HL-60 (cell line): ENCODE data around the gene POLR3A.
A peak's percentile ranks its signal among the peaks of the same experiment; 100 is the strongest.

Source experiments
- DNase-seq, 2 experiments: peaks; one replicate each; pipeline ENCODE4 v3.0.0-alpha.2; 2010 to 2020; ENCODE audit warnings: low read depth in 1 of 2, low spot score in 1 of 2
- H3K27ac ChIP-seq: fragments of 250-450 bp; sonication (Bioruptor Pico); replicated peaks from 2 replicates; pipeline ENCODE4 v1.5.1; 2020; ENCODE audit warnings: mild to moderate bottlenecking, moderate library complexity
- H3K27me3 ChIP-seq: fragments of 250-450 bp; sonication (Bioruptor Pico); 2 replicates; pipeline ENCODE4 v1.5.1; 2021; ENCODE audit warnings: mild to moderate bottlenecking, moderate library complexity; ENCODE audit not compliant: insufficient read depth, poor library complexity, severe bottlenecking
- H3K4me3 ChIP-seq: replicated peaks from 2 replicates; pipeline ENCODE4 v1.5.1; 2011; ENCODE audit warnings: mild to moderate bottlenecking, control low read depth, low read length; ENCODE audit not compliant: insufficient read depth
- CTCF ChIP-seq: IDR thresholded peaks from one replicate; pipeline ENCODE4 v1.5.1; 2011; ENCODE audit warnings: low read length, control low read depth, inconsistent platforms; ENCODE audit not compliant: insufficient read depth
- GABPA ChIP-seq: IDR thresholded peaks from 2 replicates; pipeline ENCODE4 v1.6.1; 2012; ENCODE audit warnings: low read depth
- POLR2AphosphoS5 ChIP-seq: IDR thresholded peaks from 2 replicates; pipeline ENCODE4 v1.6.1; 2012; ENCODE audit warnings: low read depth
- REST ChIP-seq: IDR thresholded peaks from 2 replicates; pipeline ENCODE4 v1.6.1; 2012; ENCODE audit warnings: low read depth; ENCODE audit not compliant: insufficient replicate concordance
- SPI1 ChIP-seq: IDR thresholded peaks from 2 replicates; pipeline ENCODE4 v1.6.1; 2012; ENCODE audit warnings: low read depth, mild to moderate bottlenecking, borderline replicate concordance

POLR3A gene

GRCh38 chr10:77949167-77949566 lies 80.1 kb downstream of the POLR3A start:
- Histone ChIP-seq H3K4me3 (no peak overlapping the region), H3K27ac (no peak overlapping the region), H3K27me3 (no peaks in the 10 kb centered on the region)
- no peak for DNase-seq
- TF ChIP-seq CTCF (no peak), POLR2AphosphoS5 (no peak), SPI1 (no peak), REST (no peak), GABPA (no peak)

- no peak for DNase-seq
- H3K27me3 ChIP-seq = no peaks in the 10 kb centered on the region
- TF ChIP-seq GABPA (no peak), POLR2AphosphoS5 (no peak), SPI1 (no peak), REST (no peak), CTCF (no peak)
- H3K4me3 ChIP-seq = no peak overlapping the region
- no peak overlapping the region for H3K27ac ChIP-seq
Measured at GRCh38 chr10:77946084-77946483, 83.2 kb downstream of the POLR3A start.

GRCh38 chr10:77944519-77944918 lies 84.8 kb downstream of the POLR3A start:
- Histone ChIP-seq H3K27me3 (no peaks in the 10 kb centered on the region), H3K4me3 (no peak overlapping the region), H3K27ac (no peak overlapping the region)
- peak in 1 of 2 experiments; percentile 10 for DNase-seq
- TF ChIP-seq POLR2AphosphoS5 (no peak), REST (no peak), CTCF (no peak), SPI1 (peak; percentile 70), GABPA (no peak)
